Posterior vena cava (tissue), 2 donors: ENCODE data around the gene PPP4C. TPM values are rescaled to one million over a fixed set of nuclear protein-coding genes. Genes with fewer than 3 reads are reported as not detected.
"Not testable (repeated sequence)": the region's sequence is repeated elsewhere in the genome, so short reads cannot be mapped to it uniquely, and the experiment has no call there.

Source experiments
- DNase-seq: peaks from one replicate; pipeline ENCODE4 v3.0.0-alpha.2; 2020; ENCODE audit warnings: low spot score
- intact Hi-C, 2 donors: fragments of 100-400 bp; cut with DNase I; formaldehyde crosslinking; loops; one replicate each; pipeline versions ENCODE4 v1.14.1 to v1.14.2; 2022 to 2023
- total RNA-seq, 2 donors: library from RNA; stranded (reverse); fragmentation: NEBNext Ultra II Directional; extraction: Animal tissue kit (Norgen Biotek cat#: 25700); gene quantifications; one replicate each; pipeline ENCODE4 v1.2.1, GENCODE V29; 2021
- donor health status: DM: yes; HTN: yes; CAD: no.
- donor health status: DM: yes; HTN: yes; CAD: no.

The PPP4C gene
- total RNA-seq, 2 donors from 2014 or later: 40.0 to 46.9 TPM

DNA sequence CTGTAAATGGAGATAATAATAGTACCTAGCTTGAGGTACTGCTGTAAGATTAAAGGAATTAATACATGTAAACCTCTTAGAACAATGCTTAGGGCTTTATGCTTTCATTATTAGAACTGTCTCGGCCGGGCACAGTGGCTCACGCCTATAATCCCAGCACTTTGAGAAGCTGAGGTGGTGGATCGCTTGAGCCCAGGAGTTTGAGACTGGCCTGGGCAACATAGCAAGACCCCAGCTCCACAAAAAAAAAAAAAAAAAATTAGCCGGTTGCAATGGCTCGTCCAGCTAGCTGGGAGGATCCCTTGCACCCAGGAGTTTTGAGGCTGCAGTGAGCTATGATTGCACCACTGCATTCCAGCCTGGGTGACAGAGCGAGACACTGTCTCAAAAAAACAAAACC, 39.0 kb downstream of the PPP4C start:
- DNase-seq, intact Hi-C loops: not testable (repeated sequence)

DNA sequence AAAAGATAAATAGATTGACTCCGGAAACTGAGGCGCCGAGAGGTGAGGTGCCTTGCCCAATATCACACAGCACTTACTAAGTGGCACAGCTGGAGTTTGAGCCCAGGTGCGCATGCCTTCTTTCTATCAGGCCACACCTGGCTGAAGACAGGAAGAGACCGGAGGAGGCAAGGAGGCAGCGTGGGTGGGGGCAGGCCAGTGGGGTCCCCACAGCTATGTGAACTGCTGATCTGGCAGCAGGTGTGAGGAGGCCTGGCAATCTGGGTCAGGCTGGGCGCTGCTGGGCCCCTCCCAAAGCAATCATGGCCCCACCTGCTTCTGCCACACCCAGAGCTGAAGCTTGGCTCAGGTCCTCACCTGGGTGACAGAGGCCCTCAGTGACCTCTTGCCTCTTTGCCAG, 39.4 kb downstream of the PPP4C start:
- intact Hi-C loops: no loop called here
- no peak for DNase-seq

DNA sequence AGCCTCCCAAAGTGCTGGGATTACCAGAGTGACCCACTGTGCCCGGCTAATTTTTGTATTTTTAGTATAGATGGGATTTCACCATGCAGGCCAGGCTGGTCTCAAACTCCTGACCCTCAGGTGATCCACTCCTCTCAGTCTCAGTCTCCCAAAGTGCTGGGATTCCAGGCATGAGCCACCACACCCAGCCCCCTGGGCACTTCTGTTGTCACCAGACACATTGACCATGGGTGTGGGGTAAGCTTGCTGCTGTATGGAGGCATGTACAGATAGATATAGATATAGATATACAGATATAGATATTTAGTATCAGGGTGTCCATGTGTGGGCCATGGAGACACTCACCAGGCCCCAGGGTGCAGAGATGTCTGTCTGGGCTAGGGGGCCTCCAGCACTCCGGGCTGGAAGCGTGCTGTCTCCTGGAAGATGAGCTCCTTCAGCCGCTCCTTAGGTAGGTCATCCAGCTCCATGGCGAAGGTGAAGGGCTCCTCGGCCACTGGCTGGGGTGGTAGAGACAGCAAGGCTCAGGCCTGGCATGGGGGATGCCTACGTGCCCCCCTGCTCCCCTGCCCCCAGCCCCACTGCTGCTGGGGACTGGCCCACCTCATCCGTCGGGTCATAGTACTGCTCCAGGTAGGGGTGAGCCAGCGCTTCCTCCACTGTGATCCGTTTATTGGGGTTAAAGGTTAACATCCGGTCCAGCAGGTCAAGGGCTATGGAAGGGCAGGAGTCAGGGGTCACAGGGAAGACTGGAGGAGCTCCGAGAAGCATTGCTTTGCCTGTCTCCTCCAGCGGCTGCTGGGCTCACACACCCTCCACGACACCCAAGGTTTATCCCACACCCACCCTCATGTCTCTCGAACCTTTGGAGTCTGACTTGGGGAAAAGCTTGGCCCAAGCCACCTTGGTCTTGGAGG, 40.8 kb downstream of the PPP4C start:
- intact Hi-C loops: no loop called here
- no peak for DNase-seq

DNA sequence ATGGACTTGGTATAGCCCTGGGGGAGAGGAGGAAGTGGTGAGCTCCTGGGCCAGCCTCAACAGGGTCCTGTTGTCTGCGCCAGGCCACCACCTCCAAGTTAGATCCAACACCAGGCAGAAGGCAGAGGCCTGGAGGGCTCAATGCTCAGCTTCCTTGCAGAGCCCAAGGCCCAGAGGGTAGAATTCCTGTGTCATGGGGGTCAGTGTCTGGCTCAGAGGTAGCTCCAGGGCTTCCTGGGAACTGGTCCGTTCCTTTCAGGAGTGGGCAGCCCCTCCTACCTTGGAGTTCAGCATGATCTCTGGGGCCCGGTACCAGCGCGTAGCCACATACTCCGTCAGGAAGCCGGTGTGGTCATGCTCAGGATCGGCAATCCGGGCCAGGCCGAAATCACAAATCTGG, 42.0 kb downstream of the PPP4C start:
- intact Hi-C loops: no loop called here

DNA sequence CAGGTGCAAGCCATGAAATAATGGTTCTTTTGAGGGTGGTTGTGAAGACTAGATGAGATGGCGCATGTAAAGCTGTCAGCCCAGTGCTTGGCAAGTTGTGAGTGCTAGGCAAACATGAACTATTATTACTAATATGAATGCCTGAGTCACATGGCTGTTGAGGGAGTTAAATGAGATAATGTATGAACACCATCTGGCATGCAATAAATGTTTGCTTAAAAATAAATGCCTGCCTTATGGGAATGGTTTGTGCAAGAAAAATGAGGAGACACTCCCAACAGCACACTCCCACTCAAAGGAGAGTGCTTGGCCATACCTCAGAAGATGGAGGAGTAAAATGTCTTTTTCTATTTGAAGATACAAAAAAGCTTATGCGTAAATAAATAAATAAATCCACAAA, 43.6 kb downstream of the PPP4C start:
- intact Hi-C loops: no loop called here
- no peak for DNase-seq

More for the DNA sequence above, 42.0 kb downstream of the PPP4C start:
- no peak for DNase-seq

DNA sequence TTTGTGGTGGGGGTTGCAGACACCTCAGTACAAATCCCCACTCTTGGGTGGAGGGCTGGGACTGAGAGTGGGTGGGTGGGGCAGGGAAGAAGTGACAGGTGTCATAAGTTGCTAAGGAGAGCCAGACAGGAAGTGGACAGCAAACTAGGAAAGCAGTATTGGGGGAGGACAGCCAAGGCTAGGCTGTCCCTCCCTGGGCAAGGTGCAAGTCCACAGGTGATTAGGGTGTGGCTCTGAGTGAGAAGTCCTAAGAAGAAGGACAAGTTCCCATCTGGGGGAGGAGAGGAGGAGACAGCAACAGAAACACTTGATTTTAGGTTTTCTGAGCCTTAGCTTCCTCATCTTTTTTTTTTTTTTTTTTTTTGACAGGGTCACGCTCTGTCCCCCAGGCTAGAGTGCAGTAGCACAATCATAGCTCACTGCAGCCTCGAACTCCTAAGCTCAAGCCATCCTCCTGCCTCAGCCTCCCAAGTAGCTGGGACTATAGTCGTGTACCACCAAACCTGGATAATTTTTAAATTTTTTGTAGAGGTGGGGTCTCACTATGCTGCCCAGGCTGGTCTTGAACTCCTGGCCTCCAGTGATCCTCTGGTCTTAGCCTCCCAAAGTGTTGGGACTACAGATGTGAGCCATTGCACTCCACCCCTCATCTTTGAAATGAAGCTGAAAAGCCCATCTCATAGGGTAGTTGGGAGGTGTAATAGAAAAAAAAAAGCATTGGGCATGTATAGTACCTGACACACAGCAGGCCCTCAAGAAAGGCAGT, 44.7 kb downstream of the PPP4C start:
- DNase-seq: no peak
- intact Hi-C loops: no loop called here

DNA sequence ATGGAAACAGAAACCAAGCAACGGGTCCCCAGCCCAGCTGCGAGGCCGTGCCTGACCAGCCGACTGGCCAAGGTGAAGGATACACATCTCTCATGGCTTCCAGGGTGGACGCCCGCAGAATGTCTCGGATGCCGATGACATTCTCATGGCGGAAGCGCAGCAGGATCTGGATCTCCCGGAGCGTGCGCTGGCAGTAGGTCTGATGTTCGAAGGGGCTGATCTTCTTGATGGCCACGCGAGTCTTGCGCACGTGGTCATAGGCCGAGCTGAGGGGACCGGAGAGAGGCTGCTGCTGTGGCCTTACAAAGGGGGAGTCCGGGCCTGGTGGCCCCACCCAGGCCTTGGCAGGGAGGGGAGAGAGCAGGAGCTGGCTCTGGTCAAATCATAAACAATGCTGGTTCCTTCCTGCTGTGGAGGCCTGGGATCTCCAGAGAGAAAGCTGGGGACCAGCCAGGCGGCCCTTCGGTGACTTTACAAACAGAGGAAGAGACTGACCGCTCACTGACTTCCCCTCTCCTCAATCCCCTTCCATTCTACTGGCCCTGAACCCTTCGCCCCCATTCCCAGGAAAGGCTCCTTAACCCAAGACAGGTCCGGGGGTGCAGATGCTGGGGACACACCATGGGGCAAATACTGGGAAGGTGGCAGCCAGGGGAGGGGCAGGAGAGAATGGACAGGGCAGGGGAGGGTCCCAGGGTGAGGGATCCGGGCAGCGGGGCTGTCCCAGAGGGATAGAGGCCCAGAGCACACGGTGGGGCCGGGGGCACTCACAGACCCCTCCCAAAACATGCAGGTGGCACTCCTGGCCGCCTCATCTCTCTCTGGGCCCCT, 46.2 kb downstream of the PPP4C start:
- intact Hi-C loops: no loop called here
- peak; percentile 93 for DNase-seq

DNA sequence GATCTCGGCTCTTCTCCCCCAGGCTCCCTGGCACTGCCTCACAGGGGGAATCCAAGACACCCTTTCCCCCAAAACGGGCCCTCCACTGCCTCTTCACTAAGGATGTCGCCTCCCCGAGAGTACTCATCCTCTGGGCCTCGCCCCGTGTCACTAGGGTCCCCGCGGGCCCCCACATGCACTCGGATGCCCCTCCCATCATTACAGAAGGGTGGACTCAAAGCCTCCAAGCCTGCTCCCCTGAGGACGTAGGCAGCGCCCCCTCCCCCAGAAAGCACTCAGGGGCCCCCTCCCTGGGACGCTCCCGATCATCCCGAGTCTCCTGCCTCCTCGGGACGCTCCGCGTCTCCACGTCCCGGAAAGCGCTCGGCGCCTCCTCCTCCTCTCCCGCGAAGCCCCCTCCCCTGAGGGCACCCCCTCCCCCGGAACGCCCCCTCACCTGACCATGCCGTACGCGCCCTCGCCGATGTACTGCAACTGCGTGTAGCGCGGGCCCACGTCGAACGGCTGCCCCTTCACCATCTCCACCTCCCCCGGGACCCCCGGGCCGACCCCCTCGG, 46.9 kb downstream of the PPP4C start:
- intact Hi-C loops: no loop called here
- DNase-seq: no peak

DNA sequence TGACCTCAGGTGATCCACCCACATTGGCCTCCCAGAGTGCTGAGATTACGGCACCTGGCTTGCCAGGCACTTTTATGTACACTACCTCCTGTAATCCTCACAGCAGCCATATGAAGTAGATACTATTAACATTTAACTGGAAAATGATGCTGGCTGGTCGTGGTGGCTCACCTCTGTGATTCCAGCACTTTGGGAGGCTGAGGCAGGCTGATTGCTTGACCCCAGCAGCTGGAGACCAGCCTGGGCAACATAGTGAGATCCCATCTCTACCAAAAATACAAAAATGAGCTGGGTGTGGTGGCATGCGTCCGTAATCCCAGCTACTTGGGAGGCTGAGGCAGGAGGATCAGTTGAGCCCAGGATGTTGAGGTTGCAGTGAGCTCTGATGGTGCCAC, 49.2 kb downstream of the PPP4C start:
- DNase-seq: no peak
- intact Hi-C loops: no loop called here

DNA sequence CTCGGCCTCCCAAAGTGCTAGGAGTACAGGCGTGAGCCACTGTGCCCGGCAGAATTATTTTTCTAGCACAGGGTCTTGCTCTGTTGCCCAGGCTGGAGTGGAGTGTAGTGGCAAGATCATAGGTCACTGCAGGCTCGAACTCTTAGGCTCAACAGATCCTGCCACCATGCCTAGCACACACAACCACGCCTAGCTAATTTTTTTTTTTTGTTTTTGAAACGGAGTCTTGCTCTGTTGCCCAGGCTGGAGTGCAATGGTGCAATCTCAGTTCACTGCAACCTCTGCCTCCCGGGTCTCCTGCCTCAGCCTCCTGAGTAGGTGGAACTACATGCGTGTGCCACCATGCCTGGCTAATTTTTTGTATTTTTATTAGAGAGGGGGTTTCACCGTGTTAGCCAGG, 49.9 kb downstream of the PPP4C start:
- intact Hi-C loops, DNase-seq: not testable (repeated sequence)

DNA sequence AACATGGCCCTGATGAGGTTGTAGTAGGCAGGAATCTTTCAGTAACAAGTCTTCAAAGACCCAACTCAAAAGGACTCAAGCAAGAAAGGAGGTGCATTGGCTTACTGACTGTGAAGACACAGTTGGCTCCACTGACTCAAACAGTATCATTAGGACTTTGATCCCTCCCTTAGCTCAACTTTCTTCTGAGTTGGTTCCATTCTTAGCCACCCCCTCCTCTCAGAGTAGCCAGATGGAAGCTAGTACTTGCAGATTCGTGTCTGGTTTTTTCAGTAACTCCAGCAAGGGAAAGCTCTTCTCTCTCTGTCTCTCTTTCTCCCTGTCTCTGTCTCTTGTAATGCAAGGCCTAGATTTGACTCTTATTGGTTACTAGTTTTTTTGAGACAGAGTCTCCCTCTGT, 52.2 kb downstream of the PPP4C start:
- intact Hi-C loops: no loop called here
- no peak for DNase-seq

DNA sequence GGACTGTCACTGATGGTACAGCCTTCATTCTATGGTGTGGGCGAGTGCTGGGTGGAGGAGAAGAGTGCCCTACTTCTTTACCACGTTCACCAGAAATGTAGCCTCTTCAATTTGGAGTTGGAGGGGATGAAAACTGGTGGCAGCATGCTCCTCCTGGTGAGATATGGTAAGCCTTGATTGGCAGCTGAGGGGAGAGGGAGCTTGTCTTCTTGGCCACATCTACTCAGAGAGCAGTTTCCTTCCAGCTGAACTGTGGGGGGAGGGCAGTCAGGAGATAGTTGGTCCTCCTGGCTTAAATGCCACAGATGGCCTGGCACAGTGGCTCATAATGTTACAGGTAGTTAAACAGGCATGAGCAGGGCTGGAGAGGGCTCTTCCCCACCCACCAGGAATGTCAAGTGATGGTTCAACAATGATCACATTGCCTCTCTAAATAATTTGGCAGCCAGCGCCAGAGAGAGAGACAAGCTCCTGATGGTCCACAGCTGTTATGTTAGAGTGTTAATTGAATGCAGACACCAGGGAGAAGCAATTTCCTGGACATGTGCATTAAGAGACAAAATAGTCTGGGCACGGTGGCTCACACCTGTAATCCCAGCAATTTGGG, 56.2 kb downstream of the PPP4C start:
- intact Hi-C loops: no loop called here
- no peak for DNase-seq

DNA sequence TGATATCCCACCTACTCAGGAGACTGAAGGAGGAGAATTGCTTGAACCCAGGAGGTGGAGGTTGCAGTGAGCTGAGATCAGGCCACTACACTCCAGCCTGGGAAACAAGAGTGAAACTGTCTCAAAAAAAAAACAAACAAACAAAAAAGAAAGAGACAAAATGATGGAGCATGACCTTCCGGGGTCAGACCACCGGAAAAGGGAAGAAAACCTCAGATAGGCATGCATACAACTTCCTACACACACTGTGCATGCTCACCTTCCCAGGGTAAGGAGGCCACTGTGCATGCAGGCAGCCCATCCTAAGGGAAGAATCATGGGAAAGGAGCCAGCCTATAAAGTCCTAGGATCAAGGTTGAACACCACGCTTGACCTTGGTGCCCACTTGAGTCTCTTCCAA, 56.8 kb downstream of the PPP4C start:
- DNase-seq: no peak
- intact Hi-C loops: no loop called here

Other genes starting within 250 kb of the PPP4C start
- 10 to 100 TPM; 54.6 to 75.6 TPM for gene CDIPT, start 212.8 kb upstream of the PPP4C start, total RNA-seq
- 1 to 10 TPM in 1 of 2 donors, under 1 TPM in 1; 0.86 to 1.2 TPM for gene SEZ6L2, start 176.4 kb upstream of the PPP4C start, total RNA-seq
- under 1 TPM; 0.33 to 0.51 TPM for gene ASPHD1, start 175.5 kb upstream of the PPP4C start, total RNA-seq
- 10 to 100 TPM; 13.1 to 16.1 TPM for gene KCTD13, start 149.8 kb upstream of the PPP4C start, total RNA-seq
- 10 to 100 TPM; 58.4 to 80.9 TPM for gene TMEM219, start 113.9 kb upstream of the PPP4C start, total RNA-seq
- gene TAOK2, start 102.1 kb upstream of the PPP4C start, total RNA-seq: 10 to 100 TPM; 35.0 to 35.7 TPM
- 10 to 100 TPM; 12.1 to 14.2 TPM for gene HIRIP3, start 80.4 kb upstream of the PPP4C start, total RNA-seq
- 10 to 100 TPM; 42.2 to 46.0 TPM for gene INO80E, start 79.8 kb upstream of the PPP4C start, total RNA-seq
- gene DOC2A, start 65.0 kb upstream of the PPP4C start, total RNA-seq: under 1 TPM; 0.28 to 0.33 TPM
- gene C16orf92, start 52.8 kb upstream of the PPP4C start, total RNA-seq: not detected
- not detected for gene TLCD3B, start 44.7 kb upstream of the PPP4C start, total RNA-seq
- 100 to 1,000 TPM; 937 to 987 TPM for gene ALDOA, start 10.2 kb upstream of the PPP4C start, total RNA-seq
- under 1 TPM; 0.46 to 0.57 TPM for gene TBX6, start 15.9 kb downstream of the PPP4C start, total RNA-seq
- 10 to 100 TPM; 26.1 to 31.4 TPM for gene YPEL3, start 20.2 kb downstream of the PPP4C start, total RNA-seq
- 1 to 10 TPM; 3.7 to 4.0 TPM for gene GDPD3, start 37.5 kb downstream of the PPP4C start, total RNA-seq
- 10 to 100 TPM; 77.9 to 84.2 TPM for gene MAPK3, start 47.2 kb downstream of the PPP4C start, total RNA-seq
- gene CORO1A, start 107.6 kb downstream of the PPP4C start, total RNA-seq: 10 to 100 TPM; 38.1 to 49.8 TPM
- 10 to 100 TPM; 58.8 to 60.0 TPM for gene BOLA2B, start 117.7 kb downstream of the PPP4C start, total RNA-seq
- 10 to 100 TPM; 19.8 to 21.5 TPM for gene SLX1A, start 117.9 kb downstream of the PPP4C start, total RNA-seq
- 10 to 100 TPM; 10.0 to 12.9 TPM for gene SULT1A3, start 123.3 kb downstream of the PPP4C start, total RNA-seq
- 10 to 100 TPM in 1 of 2 donors, 1 to 10 TPM in 1; 5.7 to 21.2 TPM for gene NPIPB13, start 172.5 kb downstream of the PPP4C start, total RNA-seq